ENCODE results near the gene TMEM38B.
"Not testable (repeated sequence)": the region's sequence is repeated elsewhere in the genome, so short reads cannot be mapped to it uniquely, and the experiment has no call there.

TMEM38B gene

GRCh38 chr9:105725370-105725769 is 31.0 kb downstream of the TMEM38B start:
- DNase-seq (ENCODE audit: extremely low read depth, low read depth), result no peak
- TF ChIP-seq CTCF (IDR thresholded peaks at IDR 0.05; ENCODE audit: low read depth, low read length), result no peak

GRCh38 chr9:105728230-105728629 is 33.9 kb downstream of the TMEM38B start:
- not testable (repeated sequence) for DNase-seq (ENCODE audit: extremely low read depth, low read depth)

GRCh38 chr9:105731420-105731819 is 37.1 kb downstream of the TMEM38B start:
- DNase-seq (ENCODE audit: extremely low read depth, low read depth), result not testable (repeated sequence)

GRCh38 chr9:105735366-105735765 is 41.0 kb downstream of the TMEM38B start:
- DNase-seq (ENCODE audit: extremely low read depth, low read depth), result no peak
- no peak for TF ChIP-seq CTCF (IDR thresholded peaks at IDR 0.05; ENCODE audit: low read depth, low read length)

GRCh38 chr9:105737205-105737604 is 42.9 kb downstream of the TMEM38B start:
- no peak for DNase-seq (ENCODE audit: extremely low read depth, low read depth)
- TF ChIP-seq CTCF (IDR thresholded peaks at IDR 0.05; ENCODE audit: low read depth, low read length), result no peak

- no peak for DNase-seq (ENCODE audit: extremely low read depth, low read depth)
- TF ChIP-seq CTCF (IDR thresholded peaks at IDR 0.05; ENCODE audit: low read depth, low read length), result no peak
Observed at GRCh38 chr9:105742088-105742487, 47.7 kb downstream of the TMEM38B start.

- not testable (repeated sequence) for DNase-seq (ENCODE audit: extremely low read depth, low read depth)
Observed at GRCh38 chr9:105747325-105747724, 53.0 kb downstream of the TMEM38B start.

- no peak for TF ChIP-seq CTCF (IDR thresholded peaks at IDR 0.05; ENCODE audit: low read depth, low read length)
- no peak for DNase-seq (ENCODE audit: extremely low read depth, low read depth)
Observed at GRCh38 chr9:105751761-105752160, 57.4 kb downstream of the TMEM38B start.

- no peak for TF ChIP-seq CTCF (IDR thresholded peaks at IDR 0.05; ENCODE audit: low read depth, low read length)
- DNase-seq (ENCODE audit: extremely low read depth, low read depth), result no peak
Observed at GRCh38 chr9:105757496-105758251, 63.3 kb downstream of the TMEM38B start.

Measured in AG09319 (cell line).